Vein endothelial cell (primary cell): Measurements from ENCODE around the gene ERCC8. TPM values are rescaled to one million over a fixed set of nuclear protein-coding genes. Genes with fewer than 3 reads are reported as not detected.

Source experiments
- total RNA-seq: library from RNA; depleted of rRNA; stranded (reverse); fragments of >200 nt; gene quantifications from 2 replicates; pipeline ENCODE4 v1.2.3, GENCODE V29; 2012

Gene ERCC8
- 18.0 and 19.6 TPM in 2 replicates for total RNA-seq

GRCh38 chr5:60944904-60945812, at the start of gene ERCC8, which contains the start of gene NDUFAF2:
TSS of gene ERCC8 (minus strand) at chr5:60945070. CDS start at chr5:60945008, 62 bp downstream.
TSS of gene NDUFAF2 (plus strand) at chr5:60945205. CDS start at chr5:60945256, 51 bp downstream.

GRCh38 chr5:60843936-60844905, 100.6 kb downstream of the ERCC8 start, which contains the start of gene ELOVL7:
TSS of gene ELOVL7 (minus strand) at chr5:60844269. CDS start at chr5:60787397, 56,872 bp downstream.

Other genes with a start within 250 kb of the ERCC8 start
- gene DEPDC1B, start 244.9 kb downstream of the ERCC8 start, total RNA-seq: 7.2 and 9.0 TPM in 2 replicates
- gene ELOVL7, start 100.8 kb downstream of the ERCC8 start, total RNA-seq: 0.10 TPM in 1 of 2 replicates, not detected in the other
- 14.7 and 22.1 TPM in 2 replicates for gene NDUFAF2, start 135 bp upstream of the ERCC8 start, total RNA-seq
- 43.8 and 44.1 TPM in 2 replicates for gene SMIM15, start 217.4 kb upstream of the ERCC8 start, total RNA-seq